GM18505 (cell line): ENCODE data around the gene LYZL2.
A peak's percentile ranks its signal among the peaks of the same experiment; 100 is the strongest.
"Not testable (repeated sequence)": the region's sequence is repeated elsewhere in the genome, so short reads cannot be mapped to it uniquely, and the experiment has no call there.

Experiments
- ATAC-seq: cut with Tn5 transposase; IDR thresholded peaks from one replicate; pipeline ENCODE4 v1.9.1; 2021; ENCODE audit not compliant: unreplicated experiment
- POLR2A ChIP-seq: IDR thresholded peaks from 4 replicates; pipeline ENCODE4 v1.6.1; 2011; ENCODE audit warnings: borderline replicate concordance; ENCODE audit not compliant: insufficient read depth, insufficient read length; ENCODE audit errors: extremely low read depth

Gene LYZL2

DNA sequence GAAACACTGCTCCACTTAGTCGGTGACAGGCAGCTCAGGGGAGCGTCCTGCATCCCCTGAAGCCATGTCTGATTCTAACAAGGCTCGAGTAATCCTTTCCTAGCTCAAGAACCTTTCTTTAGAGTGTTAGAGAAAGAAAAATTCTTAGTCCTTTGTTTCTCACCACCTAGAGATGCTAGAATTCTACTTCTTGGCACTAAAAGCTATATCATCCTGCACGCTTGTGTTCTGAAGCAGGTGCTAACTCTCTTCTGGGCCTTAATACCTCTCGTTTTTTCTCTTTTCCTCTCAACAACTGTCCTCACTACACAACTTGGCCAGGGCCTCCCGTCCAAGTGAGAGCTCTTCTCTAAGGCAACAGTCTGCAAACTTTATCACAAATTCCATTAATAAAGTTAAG lies at the start of gene LYZL2:
Gene LYZL2, minus strand, starts transcription at position 101 of the 400 bp plus-strand sequence. CDS start 2,838 bp downstream, outside the sequence.
- no peak for ATAC-seq
- no peak for TF ChIP-seq POLR2A

DNA sequence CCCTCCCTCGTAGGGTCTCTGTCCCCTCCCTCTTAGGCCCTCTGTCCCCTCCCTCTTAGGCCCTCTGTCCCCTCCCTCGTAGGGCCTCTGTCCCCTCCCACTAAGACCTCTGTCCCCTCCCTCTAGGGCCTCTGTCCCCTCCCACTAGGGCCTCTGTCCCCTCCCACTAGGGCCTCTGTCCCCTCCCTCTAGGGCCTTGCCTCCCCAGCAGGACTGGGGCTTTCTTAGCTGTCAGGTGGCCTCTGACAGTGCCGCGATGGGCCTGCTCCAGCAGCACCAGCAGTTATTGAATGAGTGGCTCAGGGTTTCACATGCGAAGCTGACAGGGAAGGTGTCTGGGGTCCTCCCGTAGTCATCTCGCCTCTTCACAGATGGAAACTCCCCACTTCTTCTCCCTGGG lies 48.1 kb upstream of the LYZL2 start:
- not testable (repeated sequence) for ATAC-seq

DNA sequence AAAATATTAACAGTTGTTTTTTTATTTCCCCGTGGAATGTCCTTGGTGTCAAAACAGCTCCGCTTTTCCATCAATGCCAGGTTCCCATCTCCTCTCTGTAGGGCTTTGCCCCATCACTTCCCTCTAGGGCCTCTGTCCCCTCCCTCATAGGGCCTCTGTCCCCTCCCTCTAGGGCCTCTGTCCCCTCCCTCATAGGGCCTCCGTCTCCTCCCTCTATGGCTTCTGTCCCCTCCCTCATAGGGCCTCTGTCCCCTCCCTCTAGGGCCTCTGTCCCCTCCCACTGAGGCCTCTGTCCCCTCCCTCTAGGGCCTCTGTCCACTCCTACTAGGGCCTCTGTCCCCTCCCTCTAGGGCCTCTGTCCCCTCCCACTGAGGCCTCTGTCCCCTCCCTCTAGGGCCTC lies 47.6 kb upstream of the LYZL2 start:
- ATAC-seq, result not testable (repeated sequence)

DNA sequence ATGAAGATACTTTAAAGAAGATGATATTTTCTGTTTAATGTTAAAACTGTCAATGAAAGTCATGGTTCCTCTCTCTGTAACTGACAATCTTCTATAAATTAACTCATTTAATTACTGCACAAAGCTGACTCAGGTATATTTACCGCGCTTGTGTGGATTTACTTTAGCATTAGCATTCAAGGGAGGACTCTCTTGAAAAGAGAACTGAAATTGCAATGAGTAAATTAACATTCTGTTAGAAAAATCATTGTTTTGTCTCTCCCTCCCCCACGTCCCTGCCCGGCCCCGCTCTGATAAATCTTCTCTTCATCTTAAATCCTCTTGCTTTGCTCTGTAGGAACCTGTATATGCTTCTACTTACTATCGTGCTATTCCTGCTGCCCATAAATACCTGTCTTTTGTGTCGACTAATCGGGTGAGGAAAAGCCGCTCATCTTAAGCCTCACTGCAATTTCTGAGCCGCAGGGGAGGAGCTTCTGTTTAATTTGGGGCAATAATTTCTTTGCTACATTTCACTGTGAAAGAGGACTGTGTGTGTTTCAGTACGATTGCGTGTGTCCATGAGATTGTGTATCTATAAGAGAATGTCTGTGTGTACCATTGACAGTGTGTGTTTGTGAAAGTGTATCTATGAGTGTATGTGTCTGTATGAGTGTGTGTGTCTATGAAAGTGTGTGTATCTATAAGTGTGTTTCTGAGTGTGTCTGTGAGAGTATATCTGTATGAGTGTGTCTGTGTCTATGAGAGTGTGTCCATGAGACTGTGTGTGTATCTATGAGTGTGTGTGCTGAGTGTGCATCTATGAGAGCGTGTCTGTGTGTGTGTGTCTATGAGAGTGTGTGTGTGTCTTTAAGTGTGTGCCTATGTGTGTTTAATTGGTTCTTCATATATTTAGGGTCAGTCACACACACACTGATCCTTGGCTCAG lies 46.5 kb upstream of the LYZL2 start:
- no peak for ATAC-seq
- TF ChIP-seq POLR2A, result no peak

DNA sequence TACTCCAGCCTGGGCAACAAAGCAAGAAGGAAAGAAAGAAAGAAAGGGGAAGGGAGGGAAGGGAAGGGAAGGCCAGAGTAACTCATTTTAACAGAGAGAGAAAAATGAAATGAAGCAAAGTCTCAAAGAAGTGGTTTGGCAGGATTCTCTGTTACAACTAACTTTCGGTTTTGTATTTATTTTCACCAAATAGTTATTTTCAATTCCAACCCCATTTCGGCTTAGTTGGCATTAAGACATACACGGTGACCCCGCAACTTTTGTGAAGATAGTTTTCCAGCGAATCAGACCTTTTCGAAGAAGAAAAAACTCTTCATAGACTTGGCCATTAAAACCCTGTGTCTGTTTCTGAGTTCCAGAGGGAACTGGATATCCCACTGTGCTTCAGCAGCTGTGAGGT lies 45.2 kb upstream of the LYZL2 start:
- TF ChIP-seq POLR2A, result no peak
- no peak for ATAC-seq

DNA sequence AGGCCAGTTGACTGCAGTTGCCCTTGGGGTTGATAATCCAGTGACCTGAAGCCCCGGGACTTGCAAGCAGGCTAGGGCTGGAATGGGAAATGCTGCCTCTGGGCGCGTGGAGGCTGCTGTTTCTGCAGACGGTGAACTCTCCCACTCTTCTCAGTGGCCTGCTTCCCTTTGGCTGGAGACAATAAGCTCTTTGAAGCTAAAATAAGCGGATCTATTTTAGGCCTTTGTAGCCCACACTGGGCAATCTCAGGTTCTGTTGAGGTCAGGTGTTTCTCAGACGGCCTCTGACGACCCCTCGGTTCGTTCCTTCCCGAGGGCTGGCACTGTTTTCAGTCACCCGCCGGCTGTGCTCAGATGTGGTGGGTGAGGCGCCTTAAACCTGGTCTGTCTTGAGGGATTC lies 43.7 kb upstream of the LYZL2 start:
- not testable (repeated sequence) for ATAC-seq

DNA sequence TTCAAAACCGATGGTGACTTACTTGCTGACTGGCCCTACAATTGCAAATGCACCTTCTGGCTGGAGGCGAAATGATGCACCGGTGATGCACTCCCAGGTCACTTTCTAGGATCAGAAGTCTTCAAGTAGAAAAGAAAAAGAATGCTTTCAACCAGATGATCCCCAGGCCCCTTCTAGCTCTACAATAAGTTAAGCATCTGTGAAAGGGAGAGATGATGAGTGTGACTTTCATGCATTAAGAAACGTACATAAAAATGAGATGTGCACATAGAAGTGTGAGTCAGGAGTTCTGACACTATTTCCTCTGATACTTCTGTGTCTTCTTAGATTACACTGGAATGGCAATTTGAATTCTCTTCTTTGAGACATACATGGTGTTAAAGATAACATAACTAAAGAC lies 42.8 kb upstream of the LYZL2 start:
- not testable (repeated sequence) for ATAC-seq

DNA sequence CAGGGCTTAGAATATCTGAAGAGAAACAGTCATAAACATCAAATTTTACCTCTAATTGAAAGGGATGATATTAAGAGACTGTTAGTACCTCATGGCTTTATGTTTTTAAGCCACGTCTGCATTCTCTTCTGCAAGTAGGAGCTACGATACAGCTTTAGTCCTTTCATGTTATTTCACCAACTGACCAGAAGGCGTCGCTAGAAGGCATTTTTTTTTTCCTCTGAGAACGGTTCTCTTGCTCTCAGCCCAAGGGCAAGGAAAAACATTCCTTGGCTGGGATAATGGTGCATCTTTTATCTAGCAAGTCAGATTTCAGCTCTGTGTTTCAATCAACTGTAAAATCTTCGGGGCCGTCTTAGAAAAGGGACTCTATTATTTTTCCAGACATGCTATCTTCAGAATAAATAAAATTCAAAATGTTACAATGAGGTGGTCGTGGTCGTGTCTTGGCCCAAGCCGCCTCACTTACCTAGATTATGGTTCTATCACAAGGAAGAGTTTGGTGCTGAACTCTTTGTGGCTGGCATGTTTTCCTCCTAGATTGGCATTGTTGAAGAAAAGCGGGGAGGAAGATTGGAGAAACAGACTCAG lies 41.6 kb upstream of the LYZL2 start:
- no peak for ATAC-seq
- no peak for TF ChIP-seq POLR2A

DNA sequence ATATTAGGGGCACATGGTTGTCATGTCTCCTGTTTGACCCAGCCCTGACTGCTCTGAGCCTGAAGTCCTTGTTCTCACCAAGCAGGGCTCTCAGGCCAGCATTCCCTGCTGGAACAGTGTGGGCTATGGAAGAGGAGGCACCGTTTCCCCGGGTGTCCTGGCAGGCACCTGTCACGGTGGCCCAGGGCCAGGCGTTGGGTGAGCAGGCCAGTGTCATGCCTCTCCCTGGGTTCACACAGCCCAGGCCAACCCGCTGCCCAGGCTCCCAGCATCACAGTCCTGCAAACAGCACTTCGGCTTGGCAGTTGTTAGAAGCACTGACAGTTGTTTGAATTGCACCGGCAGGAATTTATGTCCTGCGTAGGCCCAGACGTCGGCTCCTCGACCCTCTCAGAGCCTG lies 38.4 kb upstream of the LYZL2 start:
- ATAC-seq, result not testable (repeated sequence)

DNA sequence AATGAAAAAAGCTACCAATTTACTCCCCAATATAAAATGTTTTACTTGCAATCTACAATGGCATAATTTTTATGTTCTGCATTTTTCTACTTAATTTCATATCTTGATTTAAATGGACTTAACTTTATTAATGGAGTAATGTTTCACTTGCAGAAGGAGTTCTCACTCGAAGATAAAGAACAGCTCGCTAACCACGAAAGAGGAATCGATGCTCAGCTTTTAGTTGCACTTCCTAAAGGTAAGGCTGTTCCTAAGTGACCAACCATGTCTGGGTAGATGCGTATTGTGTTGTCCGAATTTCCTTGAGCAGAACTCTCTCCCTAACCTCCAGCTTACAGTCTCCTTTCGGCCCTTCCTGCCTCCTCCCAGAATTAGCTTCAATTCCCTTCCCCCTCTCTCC lies 33.9 kb upstream of the LYZL2 start:
- ATAC-seq, result peak; percentile 85

DNA sequence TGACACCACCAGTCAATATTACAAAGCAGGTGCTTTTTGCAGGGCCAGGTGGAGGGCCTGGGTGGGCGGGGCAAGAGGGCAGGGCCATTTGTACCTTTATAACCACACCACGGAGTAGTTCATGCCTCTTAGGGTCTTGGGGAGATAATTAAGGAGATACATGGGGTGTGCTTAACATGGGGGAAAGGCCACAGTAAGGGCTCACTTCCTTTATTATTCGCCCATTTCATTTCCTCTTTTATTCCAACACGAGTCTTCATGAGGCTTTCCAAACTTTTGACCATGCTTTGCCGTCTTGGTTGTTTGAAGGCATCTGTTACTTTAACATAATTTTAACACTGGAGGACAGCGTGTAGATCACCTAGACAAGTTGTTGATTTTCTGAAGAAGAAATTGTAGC lies 33.3 kb upstream of the LYZL2 start:
- ATAC-seq, result no peak
- TF ChIP-seq POLR2A, result no peak

DNA sequence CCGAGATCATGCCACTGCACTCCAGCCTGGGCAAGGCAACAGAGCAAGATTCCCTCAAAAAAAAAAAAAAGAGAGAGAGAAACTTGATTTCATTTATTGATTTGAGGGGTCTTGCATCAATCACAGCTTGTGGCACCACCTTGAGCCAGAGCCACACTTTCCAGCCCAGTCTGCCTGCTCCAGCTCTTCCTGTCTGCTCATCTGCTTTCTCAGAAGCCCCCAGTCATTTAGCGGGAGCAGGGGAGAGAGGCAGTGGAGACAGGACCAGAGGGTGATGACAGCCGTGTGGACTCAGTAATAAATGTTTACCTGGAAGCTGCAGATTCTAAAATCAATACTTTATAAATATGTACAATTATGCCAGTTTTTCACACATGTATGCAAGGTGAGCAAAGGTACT lies 30.8 kb upstream of the LYZL2 start:
- ATAC-seq, result not testable (repeated sequence)

DNA sequence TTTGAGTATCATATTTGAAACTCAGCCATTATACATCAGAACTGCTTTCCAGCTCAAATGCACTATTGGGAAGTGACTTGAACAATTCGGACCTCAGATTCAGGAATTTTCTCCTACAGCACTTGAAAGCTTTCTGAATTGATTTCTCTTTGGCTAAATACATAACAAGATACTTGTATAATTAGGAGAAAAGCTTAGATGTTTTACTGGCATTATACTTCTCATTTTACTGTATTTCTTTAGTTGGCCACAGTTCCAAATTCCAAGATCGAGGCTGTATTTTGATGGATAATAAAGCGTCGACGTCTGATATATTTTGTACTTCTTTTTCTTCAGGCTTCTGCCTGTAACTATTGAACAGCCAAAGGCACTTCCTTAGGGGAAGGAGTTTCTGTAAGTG lies 26.7 kb upstream of the LYZL2 start:
- TF ChIP-seq POLR2A, result no peak
- no peak for ATAC-seq

DNA sequence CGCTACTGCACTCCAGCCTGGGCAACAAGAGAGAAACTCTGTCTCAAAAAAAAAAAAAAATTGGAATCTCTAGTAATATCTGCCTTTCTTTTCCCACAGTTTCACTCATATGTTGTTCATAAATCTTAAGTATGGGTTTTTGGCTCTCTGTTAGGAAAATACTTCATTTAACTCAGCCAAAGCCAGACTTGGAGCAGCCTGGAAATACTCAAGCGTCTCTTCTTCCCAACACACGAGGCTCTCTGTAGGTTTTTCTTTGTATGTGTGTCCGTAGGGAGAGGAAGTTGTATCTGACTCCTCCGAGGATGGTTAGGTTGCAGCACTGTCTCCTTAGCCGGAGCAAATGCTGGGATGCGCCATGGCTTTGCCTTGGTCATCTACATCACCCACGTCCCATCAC lies 25.4 kb upstream of the LYZL2 start:
- not testable (repeated sequence) for ATAC-seq

DNA sequence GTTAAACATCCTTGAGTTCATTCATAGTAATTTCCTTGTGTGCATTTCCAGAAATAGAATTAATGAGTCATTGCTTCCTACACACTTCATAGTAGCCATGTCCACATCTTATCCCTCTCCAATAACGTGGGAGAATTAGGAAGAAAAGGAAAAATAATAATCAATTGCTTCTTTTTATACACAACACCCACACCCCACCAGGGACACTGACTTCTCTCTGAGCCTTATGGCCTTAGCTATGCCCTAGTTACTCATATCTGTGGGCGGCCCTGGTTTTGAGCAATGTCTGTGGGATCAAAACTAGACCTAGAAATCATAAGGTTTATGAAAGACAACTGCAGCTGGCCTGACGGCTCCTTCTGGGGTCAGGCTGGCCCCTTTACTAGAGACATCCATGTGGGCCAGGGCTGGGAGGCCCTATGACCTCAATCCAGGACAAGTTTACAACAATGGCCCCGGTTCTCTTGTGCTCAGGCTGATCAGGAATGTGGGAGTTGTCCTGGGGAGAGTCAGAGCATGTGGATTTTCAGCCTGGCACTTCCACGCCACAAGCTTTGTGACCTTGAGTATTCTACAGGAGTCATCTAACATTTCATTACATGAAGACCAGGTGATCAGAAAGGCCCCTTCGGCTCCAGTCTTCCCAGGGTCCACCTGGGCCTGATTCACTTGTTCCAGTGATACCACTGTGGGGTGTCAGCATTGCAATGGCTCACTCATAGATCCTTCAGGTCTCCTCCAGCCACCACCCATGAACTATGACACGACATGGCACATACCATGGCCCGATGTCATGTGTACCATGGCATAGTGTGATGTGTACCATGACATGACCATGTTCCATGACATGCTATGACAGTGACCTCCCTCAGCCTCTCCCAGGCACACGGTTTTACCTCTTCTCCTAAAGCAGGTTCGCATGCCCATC lies 22.2 kb upstream of the LYZL2 start:
- not testable (repeated sequence) for ATAC-seq
